HG03521 (cell line): ENCODE data around the gene PRDM2.
A peak's percentile ranks its signal among the peaks of the same experiment; 100 is the strongest.

Source experiments
- ATAC-seq: cut with Tn5 transposase; IDR thresholded peaks from one replicate; pipeline ENCODE4 v1.9.1; 2021; ENCODE audit warnings: mild to moderate bottlenecking, moderate library complexity; ENCODE audit not compliant: unreplicated experiment

Gene PRDM2

DNA sequence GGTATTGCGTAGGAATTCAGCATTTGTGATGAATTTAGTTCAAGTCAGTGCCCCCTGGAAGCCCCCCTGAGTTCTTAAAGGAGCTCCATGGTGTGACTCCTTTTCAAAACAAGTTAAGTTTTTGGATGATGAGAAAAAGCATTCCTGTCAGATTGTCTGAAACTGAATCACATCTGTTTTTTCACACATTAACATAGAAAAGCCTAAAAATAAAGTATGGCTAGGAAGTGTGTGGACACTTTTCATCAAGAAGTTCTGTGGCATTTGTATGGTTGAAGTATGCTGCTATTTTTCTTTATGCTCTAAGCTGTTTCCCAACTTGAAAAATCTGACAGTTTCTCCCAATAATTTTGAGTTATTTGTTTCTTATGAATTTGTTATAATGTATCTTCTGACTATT is 33.7 kb downstream of the PRDM2 start:
- ATAC-seq = no peak

DNA sequence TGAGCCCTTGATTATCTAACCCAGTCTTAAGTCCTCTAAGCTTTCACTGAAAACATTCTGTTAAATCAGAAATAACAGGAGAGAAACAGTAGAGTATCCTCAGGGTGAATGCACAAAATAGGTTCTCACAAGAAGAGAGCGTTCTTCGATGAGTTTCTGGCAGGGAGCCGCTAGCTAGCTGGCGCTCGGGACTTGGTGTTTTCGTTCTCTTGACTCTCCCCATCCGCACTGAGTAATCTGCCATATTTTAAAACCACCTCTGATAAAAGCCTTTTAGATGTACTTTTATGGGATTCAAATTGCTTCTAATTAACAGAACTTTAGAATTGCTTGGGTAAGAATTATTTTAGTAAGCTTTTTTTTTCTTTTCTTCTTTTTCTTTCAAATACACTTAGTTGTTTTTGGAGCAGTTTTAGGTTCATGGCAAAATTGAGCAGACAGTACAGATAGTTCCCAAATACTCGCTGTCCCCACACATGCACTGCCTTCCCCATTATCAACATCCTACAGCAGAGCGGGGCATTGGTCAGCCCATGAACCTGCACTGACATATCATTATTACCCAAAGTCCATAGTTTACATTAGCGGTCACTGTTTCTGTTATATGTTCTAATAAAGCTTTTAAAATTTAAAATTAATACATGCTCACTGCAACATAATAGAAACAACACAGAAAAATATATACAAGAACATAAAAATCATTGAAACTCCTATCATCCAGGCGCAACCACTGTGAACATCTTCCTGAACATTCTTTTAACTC is 35.4 kb downstream of the PRDM2 start:
- no peak for ATAC-seq

- ATAC-seq = no peak
Measured at GRCh38 chr1:13737398-13737797, 37.4 kb downstream of the PRDM2 start.

GRCh38 chr1:13746342-13746741 is 46.4 kb downstream of the PRDM2 start:
- ATAC-seq = no peak

DNA sequence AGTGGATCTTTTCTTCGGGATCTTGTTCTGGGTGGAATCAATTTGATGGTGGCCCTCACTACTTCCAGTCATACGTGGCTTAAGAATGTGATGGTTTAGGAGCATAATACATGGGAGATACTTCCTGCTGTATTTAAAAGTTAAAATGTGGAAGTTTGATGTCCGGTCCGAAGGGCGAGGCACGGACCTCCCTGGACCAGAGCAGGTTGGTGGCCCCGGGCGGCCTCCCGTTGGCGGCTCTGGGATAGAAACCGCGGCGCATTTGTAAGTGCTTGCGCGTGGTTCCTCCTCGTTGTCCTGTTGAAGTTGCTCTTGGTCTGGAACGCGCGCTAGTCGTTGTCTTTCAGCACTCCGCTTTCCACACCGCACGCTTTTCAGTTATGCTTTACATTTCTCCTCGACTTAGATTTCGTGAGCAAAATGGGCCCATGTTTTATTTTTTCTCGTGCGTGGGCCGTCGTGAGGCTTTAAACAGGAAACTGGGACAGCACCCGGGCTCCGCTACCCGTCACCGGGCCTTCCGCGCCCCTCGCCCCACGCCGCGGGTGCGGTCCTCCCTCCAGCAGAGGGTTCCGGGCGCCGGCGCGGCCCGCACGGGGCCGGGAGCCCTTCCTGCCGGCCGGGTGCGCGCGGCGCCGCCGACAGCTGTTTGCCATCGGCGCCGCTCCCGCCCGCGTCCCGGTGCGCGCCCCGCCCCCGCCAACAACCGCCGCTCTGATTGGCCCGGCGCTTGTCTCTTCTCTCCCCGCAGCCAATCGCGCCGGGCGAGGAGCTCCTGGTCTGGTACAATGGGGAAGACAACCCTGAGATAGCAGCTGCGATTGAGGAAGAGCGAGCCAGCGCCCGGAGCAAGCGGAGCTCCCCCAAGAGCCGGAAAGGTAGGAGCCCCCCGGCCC is 48.9 kb downstream of the PRDM2 start:
- ATAC-seq = peak; percentile 77

GRCh38 chr1:13749543-13750341 is 49.8 kb downstream of the PRDM2 start:
- peak; percentile 26 for ATAC-seq

DNA sequence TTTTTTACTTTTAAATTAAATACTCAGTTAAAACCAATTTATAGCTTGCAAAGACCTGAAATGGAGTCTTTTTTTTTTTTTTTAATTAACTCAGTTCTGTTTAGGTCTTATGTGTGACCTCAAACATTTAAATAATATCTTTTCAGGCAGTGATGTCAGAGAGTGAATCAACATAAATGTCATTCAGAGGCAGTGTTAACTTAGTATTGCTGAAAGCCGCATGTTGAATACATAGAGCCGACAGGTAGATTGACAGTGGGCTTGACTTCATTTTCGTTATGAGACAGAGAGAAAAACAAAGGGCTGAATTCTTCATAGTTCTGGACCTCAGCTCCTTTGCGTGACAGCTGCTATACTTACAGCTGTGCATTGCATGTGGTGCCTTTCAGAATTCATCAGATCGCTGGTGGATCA is 51.5 kb downstream of the PRDM2 start:
- ATAC-seq = no peak

- no peak for ATAC-seq
Measured at GRCh38 chr1:13751985-13752384, 52.0 kb downstream of the PRDM2 start.

- no peak for ATAC-seq
Measured at GRCh38 chr1:13752852-13753251, 52.9 kb downstream of the PRDM2 start.

DNA sequence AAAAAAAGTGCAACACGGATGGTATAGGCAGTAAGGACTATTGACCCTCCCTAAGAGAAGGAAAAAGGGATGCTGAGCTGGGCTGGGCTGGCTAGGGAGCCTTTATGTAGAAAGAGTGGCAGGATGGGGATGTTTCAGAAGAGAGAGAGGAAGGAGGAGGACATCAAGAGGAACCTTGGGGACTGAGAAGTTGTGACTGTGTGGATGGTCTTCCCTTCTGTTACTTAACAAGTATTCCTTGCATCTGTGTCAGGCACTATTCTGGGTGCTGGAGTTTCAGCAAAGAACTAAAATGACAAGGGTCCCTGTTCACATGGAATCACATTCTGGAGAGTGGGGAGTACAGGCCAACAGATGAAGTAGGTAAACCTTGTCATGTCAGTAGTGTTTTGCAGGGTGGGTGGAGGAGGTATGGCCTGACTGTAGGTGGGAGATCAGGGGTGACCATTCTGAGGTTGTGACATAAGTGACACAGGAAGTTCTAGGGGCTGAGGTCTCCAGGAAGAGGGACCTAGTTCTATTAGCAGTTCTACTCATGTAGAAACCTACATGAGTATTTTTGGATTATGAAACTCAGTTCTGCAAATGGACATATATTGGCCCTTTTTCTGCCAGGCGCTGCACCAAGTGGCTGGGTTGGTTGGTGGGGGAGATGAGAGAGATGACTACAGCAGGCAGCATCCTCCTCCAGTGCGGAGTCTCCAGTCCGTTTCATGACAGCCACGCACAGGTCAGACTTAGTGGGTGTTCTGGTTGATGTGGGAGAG is 53.8 kb downstream of the PRDM2 start:
- no peak for ATAC-seq

GRCh38 chr1:13754510-13755103 is 54.6 kb downstream of the PRDM2 start:
- no peak for ATAC-seq

DNA sequence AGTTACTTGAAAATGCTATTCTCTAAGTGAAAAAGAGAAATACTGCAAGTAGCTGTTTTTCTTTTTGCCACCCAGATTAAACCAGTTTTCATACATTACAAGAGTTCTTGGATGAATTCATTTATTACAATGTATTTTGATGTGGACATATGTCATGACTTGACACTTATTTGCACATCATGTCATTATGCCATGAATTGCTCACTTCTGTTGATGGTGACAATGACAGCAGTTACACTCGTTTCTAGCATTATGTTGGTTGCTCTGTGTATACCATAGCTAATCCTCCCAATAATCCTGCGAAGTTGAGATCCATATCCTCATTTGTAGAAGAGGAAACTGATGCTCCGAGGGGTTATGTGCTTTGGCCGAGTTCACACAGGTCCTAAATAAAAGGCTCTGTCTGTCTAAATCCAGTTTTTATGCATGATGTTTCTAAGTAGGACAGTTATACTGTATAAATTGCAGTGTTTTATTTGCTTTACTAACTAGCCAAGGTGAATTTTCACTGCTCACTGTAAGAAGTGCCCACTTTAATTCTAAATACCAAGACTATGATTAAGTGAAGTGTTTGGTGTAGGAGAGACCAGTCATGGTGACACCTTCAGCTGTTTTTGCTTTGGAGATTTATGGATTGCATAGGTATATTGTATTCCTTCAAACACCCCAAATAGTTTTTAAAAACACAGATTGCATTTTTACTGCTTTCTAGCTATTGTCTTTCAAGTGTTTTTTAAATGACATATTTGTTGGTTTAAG is 56.7 kb downstream of the PRDM2 start:
- ATAC-seq = no peak

DNA sequence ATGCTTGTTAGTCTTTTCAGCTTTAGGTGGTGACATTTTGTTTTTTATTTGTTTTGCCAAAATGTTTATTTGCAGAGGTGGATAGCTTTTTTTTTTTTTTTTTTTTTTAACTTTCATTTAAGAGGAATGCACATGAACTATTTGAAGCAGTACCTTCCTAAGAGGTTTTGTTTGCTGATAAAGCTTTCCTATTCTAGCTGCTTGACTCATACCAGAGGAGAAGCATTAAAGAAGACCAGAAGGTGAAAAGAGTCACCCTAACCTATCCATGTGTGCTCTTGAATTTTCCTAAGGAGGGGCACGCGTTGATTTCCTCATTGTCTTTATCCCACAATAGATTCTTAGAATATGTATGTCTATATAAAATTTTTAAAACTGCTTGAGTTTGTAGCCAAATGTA is 57.7 kb downstream of the PRDM2 start:
- no peak for ATAC-seq

DNA sequence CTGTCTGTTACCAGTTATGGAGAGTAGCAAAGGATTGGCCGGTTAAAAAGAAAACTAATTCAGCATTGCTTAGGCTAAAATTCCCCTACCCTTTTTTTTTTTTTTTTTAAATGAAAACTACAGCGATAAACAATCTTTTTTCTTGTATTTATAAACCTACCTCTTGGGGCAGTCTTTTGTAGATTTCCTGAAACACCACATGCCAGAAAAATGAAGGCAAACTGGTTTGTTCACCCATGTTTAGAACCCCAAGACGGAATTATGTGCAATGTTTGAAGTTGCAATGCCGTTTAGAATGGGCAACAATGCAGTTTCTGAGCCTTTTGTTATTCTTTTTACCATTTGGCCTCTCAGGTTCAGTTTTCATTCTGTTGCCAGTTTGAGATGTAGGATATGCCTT is 59.1 kb downstream of the PRDM2 start:
- no peak for ATAC-seq

GRCh38 chr1:13760340-13760739 is 60.4 kb downstream of the PRDM2 start:
- no peak for ATAC-seq

- ATAC-seq = no peak
Measured at GRCh38 chr1:13760921-13761320, 60.9 kb downstream of the PRDM2 start.

DNA sequence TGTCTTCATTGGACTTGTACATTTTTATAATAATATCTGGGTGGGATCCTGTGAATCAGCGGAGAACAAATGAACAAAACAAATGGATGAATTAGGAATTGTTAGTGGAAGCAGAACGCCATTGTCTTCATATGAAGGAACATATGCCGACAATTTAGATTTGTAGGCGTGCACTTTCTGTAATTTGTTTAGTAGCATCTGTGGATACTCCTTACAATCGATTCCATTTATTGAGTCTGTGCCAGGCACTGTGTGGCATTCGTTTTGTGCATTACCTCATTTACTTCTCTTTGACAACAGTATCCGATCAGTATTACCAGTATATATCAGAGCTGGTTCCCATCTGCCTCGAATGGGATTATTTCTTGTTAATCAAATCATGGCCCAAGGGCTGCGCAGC is 61.9 kb downstream of the PRDM2 start:
- ATAC-seq = no peak

DNA sequence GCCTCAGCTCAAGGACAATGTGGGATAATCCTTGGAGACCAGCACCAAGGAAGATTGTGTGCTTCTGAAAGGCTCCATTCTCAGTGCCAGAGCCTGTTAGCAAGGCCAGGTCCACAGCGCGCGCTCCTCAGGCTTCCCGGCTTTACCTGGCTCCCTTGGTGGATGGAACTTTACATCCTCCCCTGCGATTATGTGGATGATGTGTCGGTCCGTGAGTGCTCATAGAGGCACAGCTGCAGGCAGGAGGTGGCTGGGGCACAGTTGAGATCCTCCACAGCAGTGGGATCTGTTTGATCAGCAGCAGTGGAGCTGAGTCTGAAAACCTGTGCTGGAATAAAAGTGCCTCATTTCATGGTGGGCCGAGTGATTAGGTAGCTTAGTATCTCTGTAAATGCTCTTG is 62.7 kb downstream of the PRDM2 start:
- no peak for ATAC-seq

DNA sequence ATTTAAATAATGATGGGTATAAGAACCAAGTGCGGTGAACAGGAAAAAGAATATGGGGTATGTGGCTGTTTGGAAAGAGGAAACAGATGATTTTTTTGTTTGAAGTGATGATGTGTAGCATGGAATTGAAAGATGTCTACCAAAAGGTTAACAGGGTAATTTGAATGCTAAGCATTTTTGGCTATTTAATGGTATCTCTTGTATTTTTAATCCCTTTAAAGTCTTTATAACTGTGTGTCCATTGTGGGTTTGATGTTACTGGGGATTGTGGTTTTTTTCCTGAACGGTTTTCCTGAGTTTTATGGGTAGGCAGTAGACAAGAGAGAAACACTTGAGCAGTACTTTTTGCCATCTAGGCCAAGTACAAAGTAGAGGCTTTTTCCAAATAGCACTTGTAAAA is 63.2 kb downstream of the PRDM2 start:
- no peak for ATAC-seq
